Endothelial cell of umbilical vein (primary cell): ENCODE data around the gene EMD. TPM values are rescaled to one million over a fixed set of nuclear protein-coding genes. Genes with fewer than 3 reads are reported as not detected.

Source experiments
- BruUV-seq: library from RNA; stranded (reverse); fragments of 400-500 nt; replicated peaks from 2 replicates; lab custom pipeline; 2021; lab: Mats Ljungman, UMichigan
- CTCF ChIA-PET: fragments of 300-600, 350-600 bp; sonication (Branson Sonifier 250); formaldehyde crosslinking; loops from one replicate; lab custom pipeline; 2021; ENCODE audit warnings: antibody characterized with exemption, inconsistent platforms; lab: Charles Lee
- POLR2A ChIA-PET: fragments of 300-600, 350-600 bp; sonication (Branson Sonifier 250); formaldehyde crosslinking; loops from one replicate; lab custom pipeline; 2021; ENCODE audit warnings: antibody characterized with exemption, inconsistent platforms; lab: Charles Lee
- DNase-seq: peaks from one replicate; pipeline ENCODE4 v3.0.0-alpha.2; 2011; ENCODE audit warnings: low read depth, low spot score
- FAIRE-seq: peaks from 2 replicates; lab custom pipeline; 2011; peaks lifted over from hg19 to GRCh38; lab: Jason Lieb, UNC
- H2AFZ ChIP-seq: 2 replicates; pipeline ENCODE4 v1.6.0; 2012; ENCODE audit warnings: low read depth, low read length, control low read depth, inconsistent platforms
- H3K27ac ChIP-seq: 2 replicates; pipeline ENCODE4 v1.5.1; 2011; ENCODE audit warnings: low read depth, mild to moderate bottlenecking, control low read depth, low read length, moderate library complexity; ENCODE audit not compliant: insufficient read depth
- H3K27me3 ChIP-seq, 2 experiments: 2 replicates each; pipeline versions ENCODE4 v1.6.0 to v1.6.1; 2011; ENCODE audit warnings: low read length in 2 of 2, mixed read lengths in 1 of 2; ENCODE audit not compliant: control insufficient read depth in 2 of 2, insufficient read depth in 2 of 2
- H3K36me3 ChIP-seq, 2 experiments: 2 replicates in 1 of 2; 3 replicates in 1 of 2; pipeline ENCODE4 v1.5.1; 2011; ENCODE audit warnings: low read length in 2 of 2, mild to moderate bottlenecking in 1 of 2, moderate library complexity in 1 of 2; ENCODE audit not compliant: control insufficient read depth in 2 of 2, insufficient read depth in 2 of 2; ENCODE audit errors: extremely low read depth in 1 of 2
- H3K4me1 ChIP-seq: 3 replicates; pipeline ENCODE4 v1.5.1; 2011; ENCODE audit warnings: mild to moderate bottlenecking, low read length; ENCODE audit not compliant: control insufficient read depth, insufficient read depth; ENCODE audit errors: extremely low read depth
- H3K4me2 ChIP-seq: 2 replicates; pipeline ENCODE4 v1.6.1; 2011; ENCODE audit warnings: low read length, control low read depth, mixed read lengths; ENCODE audit not compliant: insufficient read depth
- H3K4me3 ChIP-seq, 3 experiments: fragments of 200-600 bp in 1 of 3; sonication (generic), shearing (Covaris generic) in 1 of 3; replicated peaks in 1 of 3; 2 replicates each; pipeline ENCODE4 v1.5.1; 2011 to 2016; ENCODE audit warnings: control low read depth in 3 of 3, low read length in 3 of 3, mild to moderate bottlenecking in 2 of 3, inconsistent platforms in 1 of 3, low read depth in 1 of 3, moderate library complexity in 1 of 3; ENCODE audit not compliant: insufficient read depth in 1 of 3
- H3K79me2 ChIP-seq: 2 replicates; pipeline ENCODE4 v1.6.0; 2012; ENCODE audit warnings: low read length, inconsistent platforms; ENCODE audit not compliant: control insufficient read depth, insufficient read depth
- H3K9ac ChIP-seq: replicated peaks from 2 replicates; pipeline ENCODE3; 2011; ENCODE audit warnings: low read length, control low read depth; ENCODE audit not compliant: insufficient read depth; ENCODE audit errors: extremely low read depth
- H3K9me1 ChIP-seq: replicated peaks from 3 replicates; pipeline ENCODE4 v1.6.0; 2011; ENCODE audit warnings: mild to moderate bottlenecking, low read length; ENCODE audit not compliant: control insufficient read depth, insufficient read depth; ENCODE audit errors: extremely low read depth
- H3K9me3 ChIP-seq: replicated peaks from 2 replicates; pipeline ENCODE4 v1.5.1; 2012; ENCODE audit warnings: low read length, inconsistent platforms; ENCODE audit not compliant: control insufficient read depth, insufficient read depth
- H4K20me1 ChIP-seq: replicated peaks from 2 replicates; pipeline ENCODE3; 2011; ENCODE audit warnings: mild to moderate bottlenecking, low read length; ENCODE audit not compliant: control insufficient read depth, insufficient read depth; ENCODE audit errors: extremely low read depth
- CTCF ChIP-seq, 2 donors: IDR thresholded peaks; 1 replicate in 1 of 2; 2 replicates in 1 of 2; pipeline ENCODE4 v1.5.1; 2011; ENCODE audit warnings: low read length in 2 of 2, mild to moderate bottlenecking in 2 of 2, moderate library complexity in 2 of 2, control low read depth in 1 of 2, inconsistent platforms in 1 of 2, low read depth in 1 of 2; ENCODE audit not compliant: insufficient read depth in 1 of 2; ENCODE audit errors: extremely low read depth in 1 of 2
- EZH2 ChIP-seq: IDR thresholded peaks from 2 replicates; pipeline ENCODE4 v1.6.1; 2012; ENCODE audit warnings: borderline replicate concordance, low read depth, mild to moderate bottlenecking, moderate library complexity, low read length, inconsistent platforms; ENCODE audit not compliant: severe bottlenecking
- FOS ChIP-seq: IDR thresholded peaks from 2 replicates; pipeline ENCODE4 v1.6.1; 2011; ENCODE audit warnings: mild to moderate bottlenecking, low read length, moderate library complexity, borderline replicate concordance; ENCODE audit not compliant: insufficient read depth
- GATA2 ChIP-seq: IDR thresholded peaks from 2 replicates; pipeline ENCODE4 v1.7.0; 2011; ENCODE audit warnings: low read depth, mild to moderate bottlenecking, moderate library complexity, mixed read lengths, low read length; ENCODE audit not compliant: insufficient read length, insufficient read depth
- JUN ChIP-seq: IDR thresholded peaks from 2 replicates; pipeline ENCODE4 v1.6.1; 2011; ENCODE audit warnings: borderline replicate concordance, low read depth; ENCODE audit not compliant: insufficient read length, insufficient read depth
- MAX ChIP-seq: IDR thresholded peaks from 2 replicates; pipeline ENCODE4 v1.6.1; 2011; ENCODE audit not compliant: insufficient read depth, insufficient read length
- MYC ChIP-seq: IDR thresholded peaks from one replicate; pipeline ENCODE4 v1.6.1; 2011; ENCODE audit warnings: mild to moderate bottlenecking, low read depth, low read length
- POLR2A ChIP-seq: IDR thresholded peaks from 2 replicates; pipeline ENCODE4 v1.6.1; 2012; ENCODE audit warnings: low read depth, mild to moderate bottlenecking, control low read depth, low read length
- POLR2AphosphoS5 ChIP-seq: IDR thresholded peaks from 2 replicates; pipeline ENCODE4 v1.6.1; 2012; ENCODE audit warnings: low read depth, mild to moderate bottlenecking, control low read depth, low read length, moderate library complexity; ENCODE audit not compliant: insufficient read depth
- dilution Hi-C: fragments of 300-500 bp; cut with MboI; formaldehyde crosslinking; loops from one replicate; pipeline ENCODE4 v1.15.0; 2019; ENCODE audit warnings: low sequenced_read_pairs; ENCODE audit not compliant: extremely low pct_ligation_motif_present
- intact Hi-C: fragments of 100-400 bp; cut with micrococcal nuclease; formaldehyde crosslinking; loops from one replicate; pipeline ENCODE4 v1.10.0; 2022
- polyA plus RNA-seq, 4 experiments: library from polyadenylated mRNA; depleted of rRNA in 3 of 4; stranded (reverse) in 3 of 4; unstranded in 1 of 4; fragments of >200 nt; gene quantifications; 2 replicates each; pipeline versions ENCODE4 v1.2.1 to v1.2.3, GENCODE V29; 2011 to 2012; ENCODE audit warnings: missing spikeins in 1 of 4
- total RNA-seq: library from RNA; stranded (reverse); gene quantifications from 2 replicates; pipeline ENCODE4 v1.2.3, GENCODE V29; 2021

The EMD gene
- total and polyA plus RNA-seq, 2 donors (not counting 3 experiments of a cell fraction or from before 2014, with no cell fraction given) = 50.6 to 76.8 TPM

GRCh38 chrX:154357205-154357604 lies 21.9 kb upstream of the EMD start:
- no peak for FAIRE-seq
- dilution Hi-C loops = no loop called here
- H3K9me1 ChIP-seq = no peaks in the 10 kb centered on the region
- no TSS peak for BruUV-seq
- H3K4me2 ChIP-seq = no peak overlapping the region
- no peak for DNase-seq
- H3K36me3 ChIP-seq = peaks cover 16 to 97% of the 10 kb centered on the region in 2 experiments
- no peak overlapping the region for H3K27ac ChIP-seq
- H3K4me1 ChIP-seq = no peaks in the 10 kb centered on the region
- ChIA-PET CTCF (no interaction called here), POLR2A (no interaction called here)
- H3K9ac ChIP-seq = no peak overlapping the region
- H2AFZ ChIP-seq = no peak overlapping the region
- no peaks in the 10 kb centered on the region for H3K27me3 ChIP-seq
- H4K20me1 ChIP-seq = no peaks in the 10 kb centered on the region
- peaks cover 52% of the 10 kb centered on the region for H3K79me2 ChIP-seq
- intact Hi-C loops = no loop called here
- H3K9me3 ChIP-seq = no peaks in the 10 kb centered on the region
- TF ChIP-seq MYC = no peak
- TF ChIP-seq GATA2 = no peak
- no peak for TF ChIP-seq POLR2AphosphoS5
- no peak for TF ChIP-seq CTCF (IDR thresholded peaks at IDR 0.05; ENCODE audit: extremely low read depth in 1 of 2, insufficient read depth in 1 of 2, low read depth in 1 of 2, low read length in 2 of 2)
- TF ChIP-seq EZH2 = no peak
- TF ChIP-seq POLR2A = no peak
- no peak for TF ChIP-seq MAX
- TF ChIP-seq FOS = no peak
- no peak for TF ChIP-seq JUN
- H3K4me3 ChIP-seq = no peak overlapping the region
